GM21576 (cell line): ENCODE measurements around the gene EEF1AKMT4.

ENCODE experiments used
- ATAC-seq: cut with Tn5 transposase; IDR thresholded peaks from one replicate; pipeline ENCODE4 v1.9.1; 2021; ENCODE audit warnings: mild to moderate bottlenecking, moderate library complexity; ENCODE audit not compliant: unreplicated experiment

The EEF1AKMT4 gene

DNA sequence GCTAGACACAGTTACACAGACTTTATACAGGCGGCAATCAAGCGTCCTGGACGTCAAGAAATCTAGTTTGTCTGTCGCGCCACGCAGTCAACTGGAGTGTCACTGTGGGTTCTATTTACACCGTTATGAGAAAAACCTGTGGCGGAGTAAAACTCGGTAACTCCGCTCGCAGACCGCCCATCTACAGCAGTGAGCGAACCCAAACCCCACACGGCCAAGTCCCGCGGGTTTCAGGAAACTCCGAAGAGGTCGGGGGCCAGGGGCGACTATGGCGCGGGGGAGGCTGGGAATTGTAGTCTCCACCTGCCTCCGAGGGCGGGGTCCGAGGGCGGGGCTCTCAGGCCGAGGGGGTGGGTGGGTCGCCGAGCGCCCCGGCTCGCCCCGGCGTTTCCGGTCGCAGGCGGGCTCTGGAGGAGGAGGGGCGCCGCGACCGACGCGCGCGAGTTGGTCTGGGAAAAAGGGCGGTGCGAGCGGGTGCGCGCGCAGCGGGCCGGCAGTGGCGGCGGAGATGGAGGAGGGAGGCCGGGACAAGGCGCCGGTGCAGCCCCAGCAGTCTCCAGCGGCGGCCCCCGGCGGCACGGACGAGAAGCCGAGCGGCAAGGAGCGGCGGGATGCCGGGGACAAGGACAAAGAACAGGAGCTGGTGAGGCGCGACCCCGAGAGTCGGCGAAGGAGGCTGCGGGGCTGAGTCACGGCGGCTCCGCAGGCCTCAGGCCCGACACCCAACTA is 49.5 kb downstream of the EEF1AKMT4 start, which contains the start of gene PSMD2:
TSS of gene PSMD2 (plus strand) at position 483 of the 729 bp plus-strand sequence. CDS start at position 509, 26 bp downstream.
- ATAC-seq = peak; percentile 92

DNA sequence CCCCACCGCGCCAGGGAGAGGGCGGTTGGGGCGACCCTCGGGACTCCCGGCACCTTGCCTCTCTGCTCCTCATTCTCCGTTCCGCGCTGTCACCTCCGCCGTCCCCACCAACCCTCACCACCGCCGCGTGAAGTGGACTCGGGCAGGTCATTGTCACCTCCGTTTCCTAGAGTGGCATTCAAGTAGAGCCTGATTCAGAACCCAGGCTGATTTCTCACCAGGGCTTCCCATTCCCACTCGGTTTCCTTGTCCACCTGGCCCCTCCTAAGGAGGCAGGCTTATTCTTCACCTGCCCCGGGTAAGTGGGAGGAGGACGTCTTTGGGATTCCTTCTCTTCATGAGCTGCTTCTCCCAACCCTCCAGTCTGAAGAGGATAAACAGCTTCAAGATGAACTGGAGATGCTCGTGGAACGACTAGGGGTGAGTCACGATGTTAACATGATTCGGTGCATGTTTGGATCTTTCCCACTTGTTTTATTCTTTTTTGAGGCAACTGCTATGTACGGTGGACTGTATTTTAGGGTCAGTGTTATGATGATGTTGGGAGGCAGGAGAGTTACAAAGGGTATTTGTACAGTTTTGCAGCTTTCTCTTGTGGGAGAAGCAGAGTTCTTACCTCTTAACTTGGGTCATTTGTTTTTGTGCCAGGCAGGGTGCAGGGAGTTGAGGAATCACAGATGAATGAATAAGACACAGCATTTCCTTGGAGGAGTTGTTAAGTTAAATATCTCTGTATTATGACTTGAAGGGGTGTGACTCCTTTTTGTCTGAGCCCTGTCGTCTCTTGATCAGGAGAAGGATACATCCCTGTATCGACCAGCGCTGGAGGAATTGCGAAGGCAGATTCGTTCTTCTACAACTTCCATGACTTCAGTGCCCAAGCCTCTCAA is 50.3 kb downstream of the EEF1AKMT4 start:
- ATAC-seq = no peak

GRCh38 chr3:184300378-184300720 is 50.9 kb downstream of the EEF1AKMT4 start:
- no peak for ATAC-seq

- ATAC-seq = no peak
Measured at GRCh38 chr3:184305577-184305976, 56.1 kb downstream of the EEF1AKMT4 start.

GRCh38 chr3:184306341-184306972 is 57.0 kb downstream of the EEF1AKMT4 start:
- ATAC-seq = no peak

- ATAC-seq = no peak
Measured at GRCh38 chr3:184307915-184308314, 58.4 kb downstream of the EEF1AKMT4 start.
